NCI-H2171 (cell line): ENCODE data around the gene TRA2A.
"Not testable (repeated sequence)": the region's sequence is repeated elsewhere in the genome, so short reads cannot be mapped to it uniquely, and the experiment has no call there.

Experiments
- DNase-seq: peaks from one replicate; lab custom pipeline; 2025; lab: John Stamatoyannopoulos, UW

TRA2A gene

GRCh38 chr7:23494009-23494408 is 37.8 kb downstream of the TRA2A start:
- no peak for DNase-seq

GRCh38 chr7:23491502-23491901 is 40.3 kb downstream of the TRA2A start:
- DNase-seq: no peak

DNA sequence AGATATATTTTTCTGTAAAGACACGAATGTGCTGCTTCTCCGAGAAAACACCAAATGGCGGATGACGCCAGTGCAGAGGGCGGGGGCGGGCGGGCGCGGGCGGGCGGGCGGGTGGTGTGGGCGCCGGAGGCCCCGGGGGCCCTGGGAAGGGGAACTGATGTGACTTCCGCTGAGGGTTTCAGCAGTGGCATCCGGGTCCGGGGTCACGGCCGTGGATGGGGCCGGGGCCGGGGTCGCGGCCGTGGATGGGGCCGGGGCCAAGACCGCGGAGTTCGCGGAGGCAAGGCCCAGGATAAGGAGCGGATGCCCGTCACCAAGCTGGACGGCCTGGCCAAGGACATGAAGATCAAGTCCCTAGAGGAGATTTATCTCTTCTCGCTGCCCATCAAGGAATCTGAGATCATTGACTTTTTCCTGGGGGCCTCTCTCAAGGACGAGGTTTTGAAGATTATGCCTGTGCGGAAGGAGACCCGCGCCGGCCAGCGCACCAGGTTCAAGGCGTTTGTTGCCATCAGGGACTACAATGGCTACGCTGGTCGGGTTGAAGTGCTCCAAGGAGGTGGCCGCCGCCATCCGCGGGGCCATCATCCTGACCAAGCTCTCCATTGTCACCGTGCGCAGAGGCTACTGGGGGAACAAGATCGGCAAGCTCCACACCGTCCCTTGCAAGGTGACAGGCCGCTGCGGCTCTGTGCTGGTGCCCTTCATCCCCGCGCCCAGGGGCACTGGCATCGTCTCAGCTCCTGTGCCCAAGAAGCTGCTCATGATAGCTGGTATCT is 41.2 kb downstream of the TRA2A start:
- peak; percentile 23 for DNase-seq

- DNase-seq: not testable (repeated sequence)
Observed at GRCh38 chr7:23488714-23489113, 43.1 kb downstream of the TRA2A start.

- DNase-seq: no peak
Observed at GRCh38 chr7:23487670-23488069, 44.1 kb downstream of the TRA2A start.

GRCh38 chr7:23486002-23486773 is 45.6 kb downstream of the TRA2A start:
- no peak for DNase-seq

DNA sequence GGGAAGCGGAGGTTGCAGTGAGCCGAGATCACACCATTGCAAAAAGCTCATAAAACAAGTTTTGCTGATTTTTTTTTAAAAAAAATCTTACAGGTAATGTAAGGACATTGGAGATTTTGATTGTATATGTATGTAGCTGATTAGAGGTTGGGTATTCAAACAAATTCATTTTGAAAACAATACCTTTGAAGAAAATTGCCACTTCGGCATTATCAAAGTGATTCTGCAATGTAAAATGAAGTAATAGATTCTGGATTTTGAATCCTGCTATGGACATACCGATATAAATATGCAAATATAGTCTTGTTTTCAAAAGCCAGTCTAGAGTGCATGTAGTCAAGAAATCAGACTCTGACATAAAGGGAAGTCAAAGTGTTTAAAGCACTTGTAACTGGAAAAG is 49.1 kb downstream of the TRA2A start:
- DNase-seq: no peak

GRCh38 chr7:23477962-23478866 is 53.6 kb downstream of the TRA2A start:
- DNase-seq: no peak

- no peak for DNase-seq
Observed at GRCh38 chr7:23477157-23477499, 54.7 kb downstream of the TRA2A start.

DNA sequence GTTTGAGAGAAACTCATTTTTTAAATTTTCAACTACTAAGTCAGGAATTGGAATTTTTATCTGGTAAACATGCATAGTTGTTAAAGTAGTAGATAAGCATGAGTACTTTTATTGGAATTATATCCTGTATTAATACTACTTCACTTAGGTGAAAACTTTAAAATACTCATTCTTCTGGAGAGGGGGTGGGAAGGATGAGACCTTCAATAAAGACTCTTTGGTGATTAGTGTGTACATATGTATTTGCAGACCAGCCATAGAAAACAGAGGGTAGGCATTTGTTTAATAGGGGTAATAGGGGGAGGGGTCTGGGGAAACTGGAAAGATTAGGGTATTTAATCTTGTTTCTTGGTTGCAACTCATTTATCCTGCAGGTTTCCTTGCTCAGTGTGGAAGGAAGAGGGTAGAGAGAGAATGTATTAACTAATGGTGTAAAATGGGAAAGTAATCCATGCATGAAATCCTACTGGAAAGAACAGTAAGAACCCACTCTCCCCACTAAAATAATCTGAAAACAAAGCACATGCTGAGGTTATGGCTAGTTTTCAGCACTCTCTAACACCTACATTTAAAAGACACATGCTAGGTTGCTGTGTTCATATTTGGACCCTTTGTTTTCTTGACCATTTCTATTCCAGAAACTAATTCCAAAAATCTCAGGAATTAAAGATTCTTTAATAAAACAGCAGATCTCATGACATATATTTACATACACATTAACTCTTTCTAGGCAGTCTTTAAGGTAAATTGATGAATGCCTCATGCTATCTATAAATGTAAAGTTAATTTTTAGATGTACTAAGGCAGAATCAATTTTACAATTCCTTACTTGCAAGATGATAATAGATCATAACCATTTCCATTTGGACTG is 55.3 kb downstream of the TRA2A start:
- DNase-seq: no peak

DNA sequence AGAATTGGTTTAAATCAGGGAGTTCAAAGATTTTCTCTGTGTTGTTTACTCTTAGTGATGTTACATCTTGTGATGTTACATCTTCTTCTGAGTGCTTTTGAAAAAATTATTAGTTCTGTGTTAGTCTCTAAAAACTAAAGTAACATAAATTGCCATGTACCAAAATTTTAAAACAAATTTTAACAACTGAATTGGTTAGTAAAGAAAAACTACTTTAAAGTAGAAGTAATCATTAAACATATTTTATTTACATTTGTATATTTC is 56.3 kb downstream of the TRA2A start:
- DNase-seq: no peak

DNA sequence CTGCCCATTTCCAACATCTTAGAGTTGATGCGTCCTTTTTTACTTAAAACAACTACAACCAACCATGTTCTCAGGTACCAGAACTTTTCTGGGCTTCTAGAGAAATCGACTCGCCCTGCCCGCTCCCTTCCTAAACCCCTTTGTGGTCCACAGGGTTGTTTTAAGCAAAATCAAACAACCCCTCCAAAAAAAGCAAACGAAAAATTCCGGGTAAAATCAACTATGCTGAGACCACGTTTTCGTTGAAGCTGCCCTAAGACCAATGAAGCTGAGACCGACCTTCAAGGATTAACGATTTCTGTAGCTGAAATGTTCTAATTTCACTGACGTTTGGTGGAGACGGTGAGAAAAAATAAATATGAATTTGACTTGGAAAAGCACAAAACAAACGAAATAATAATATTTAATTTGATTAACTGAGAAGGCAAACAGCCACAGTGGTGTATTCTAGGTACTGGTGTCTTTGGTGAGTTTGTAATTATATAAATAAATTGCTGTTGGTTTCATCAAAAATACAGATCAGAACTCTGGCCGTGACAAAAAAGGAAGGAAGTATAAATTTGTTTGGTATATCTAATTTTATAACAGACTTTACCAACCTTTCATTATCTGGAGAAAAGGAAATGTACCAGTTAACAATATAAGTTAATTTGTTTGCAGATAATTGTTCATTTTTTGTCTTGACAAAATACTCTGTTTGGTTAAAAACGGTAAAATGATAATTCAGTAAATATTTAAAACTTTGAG is 56.8 kb downstream of the TRA2A start:
- no peak for DNase-seq

DNA sequence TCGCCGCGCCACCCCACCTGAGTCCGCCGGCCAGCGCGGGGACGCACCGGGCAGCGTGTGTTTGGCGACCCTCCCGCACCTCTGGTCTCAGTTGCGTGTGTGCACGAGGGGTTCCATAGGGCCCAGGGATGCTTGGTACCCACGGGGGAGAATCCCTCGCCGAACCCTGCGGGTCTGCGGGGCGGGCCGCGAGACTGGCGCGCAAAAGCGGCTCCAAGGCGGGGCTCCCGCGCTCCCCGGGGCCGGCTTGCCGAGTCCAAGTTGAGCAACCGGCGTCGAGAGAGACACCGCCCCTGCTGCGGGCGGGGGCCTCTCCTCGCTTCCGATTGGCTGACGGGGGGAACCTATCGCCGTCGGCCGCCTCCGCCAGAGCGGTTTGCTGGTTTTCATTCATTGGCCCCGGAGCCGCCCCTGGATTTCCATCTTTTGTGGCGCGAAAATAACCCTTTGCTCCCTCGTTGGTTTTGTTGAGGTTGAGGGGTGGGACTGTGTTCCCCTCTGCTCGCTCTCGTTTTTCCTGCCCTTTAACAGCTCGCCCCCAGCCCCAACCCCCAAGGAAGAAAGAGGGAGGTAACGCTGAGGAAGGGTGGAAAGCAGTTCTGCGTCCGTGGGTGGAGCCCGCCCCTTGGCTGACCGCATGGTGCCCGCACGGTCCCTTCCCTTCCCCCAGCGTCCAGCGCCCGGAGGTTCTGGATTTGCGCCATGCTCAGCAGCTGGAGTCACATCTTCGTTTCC is 57.5 kb downstream of the TRA2A start:
- peak; percentile 79 for DNase-seq

GRCh38 chr7:23473844-23474093 is 58.0 kb downstream of the TRA2A start:
- DNase-seq: no peak

GRCh38 chr7:23472956-23473843 is 58.6 kb downstream of the TRA2A start:
- no peak for DNase-seq

DNA sequence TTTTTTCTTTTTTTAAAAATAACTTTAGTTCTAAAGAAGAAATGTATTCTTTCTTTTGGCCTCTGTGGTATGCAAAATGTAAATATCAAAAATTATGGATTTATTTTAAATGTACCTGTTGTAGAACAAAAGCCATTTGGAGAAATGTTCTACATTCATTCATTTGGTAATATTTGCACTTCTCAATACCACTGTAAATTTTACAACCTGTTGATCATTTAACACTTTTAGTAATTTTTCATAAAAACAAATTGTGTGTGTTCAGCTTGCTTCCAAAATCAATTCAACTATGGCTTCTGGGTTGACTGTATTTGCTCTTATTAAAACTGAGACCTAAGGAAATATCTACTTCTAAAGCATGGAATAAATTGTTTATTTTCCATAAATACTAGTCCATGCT is 59.2 kb downstream of the TRA2A start:
- DNase-seq: no peak

- no peak for DNase-seq
Observed at GRCh38 chr7:23472046-23472445, 59.7 kb downstream of the TRA2A start.

- peak; percentile 30 for DNase-seq
Observed at GRCh38 chr7:23471106-23471859, 60.5 kb downstream of the TRA2A start.
